Endothelial cell of umbilical vein (primary cell): ENCODE measurements around the gene DYRK3. TPM values are rescaled to one million over a fixed set of nuclear protein-coding genes. Genes with fewer than 3 reads are reported as not detected.
A peak's percentile ranks its signal among the peaks of the same experiment; 100 is the strongest.

Source experiments
- BruUV-seq: library from RNA; stranded (reverse); fragments of 400-500 nt; replicated peaks from 2 replicates; lab custom pipeline; 2021; lab: Mats Ljungman, UMichigan
- CTCF ChIA-PET: fragments of 300-600, 350-600 bp; sonication (Branson Sonifier 250); formaldehyde crosslinking; loops from one replicate; lab custom pipeline; 2021; ENCODE audit warnings: antibody characterized with exemption, inconsistent platforms; lab: Charles Lee
- POLR2A ChIA-PET: fragments of 300-600, 350-600 bp; sonication (Branson Sonifier 250); formaldehyde crosslinking; loops from one replicate; lab custom pipeline; 2021; ENCODE audit warnings: antibody characterized with exemption, inconsistent platforms; lab: Charles Lee
- DNase-seq: peaks from one replicate; pipeline ENCODE4 v3.0.0-alpha.2; 2011; ENCODE audit warnings: low read depth, low spot score
- FAIRE-seq: peaks from 2 replicates; lab custom pipeline; 2011; peaks lifted over from hg19 to GRCh38; lab: Jason Lieb, UNC
- H2AFZ ChIP-seq: 2 replicates; pipeline ENCODE4 v1.6.0; 2012; ENCODE audit warnings: low read depth, low read length, control low read depth, inconsistent platforms
- H3K27ac ChIP-seq: 2 replicates; pipeline ENCODE4 v1.5.1; 2011; ENCODE audit warnings: low read depth, mild to moderate bottlenecking, control low read depth, low read length, moderate library complexity; ENCODE audit not compliant: insufficient read depth
- H3K27me3 ChIP-seq, 2 experiments: 2 replicates each; pipeline versions ENCODE4 v1.6.0 to v1.6.1; 2011; ENCODE audit warnings: low read length in 2 of 2, mixed read lengths in 1 of 2; ENCODE audit not compliant: control insufficient read depth in 2 of 2, insufficient read depth in 2 of 2
- H3K36me3 ChIP-seq, 2 experiments: 2 replicates in 1 of 2; 3 replicates in 1 of 2; pipeline ENCODE4 v1.5.1; 2011; ENCODE audit warnings: low read length in 2 of 2, mild to moderate bottlenecking in 1 of 2, moderate library complexity in 1 of 2; ENCODE audit not compliant: control insufficient read depth in 2 of 2, insufficient read depth in 2 of 2; ENCODE audit errors: extremely low read depth in 1 of 2
- H3K4me1 ChIP-seq: 3 replicates; pipeline ENCODE4 v1.5.1; 2011; ENCODE audit warnings: mild to moderate bottlenecking, low read length; ENCODE audit not compliant: control insufficient read depth, insufficient read depth; ENCODE audit errors: extremely low read depth
- H3K4me2 ChIP-seq: 2 replicates; pipeline ENCODE4 v1.6.1; 2011; ENCODE audit warnings: low read length, control low read depth, mixed read lengths; ENCODE audit not compliant: insufficient read depth
- H3K4me3 ChIP-seq, 3 experiments: fragments of 200-600 bp in 1 of 3; sonication (generic), shearing (Covaris generic) in 1 of 3; replicated peaks in 1 of 3; 2 replicates each; pipeline ENCODE4 v1.5.1; 2011 to 2016; ENCODE audit warnings: control low read depth in 3 of 3, low read length in 3 of 3, mild to moderate bottlenecking in 2 of 3, inconsistent platforms in 1 of 3, low read depth in 1 of 3, moderate library complexity in 1 of 3; ENCODE audit not compliant: insufficient read depth in 1 of 3
- H3K79me2 ChIP-seq: 2 replicates; pipeline ENCODE4 v1.6.0; 2012; ENCODE audit warnings: low read length, inconsistent platforms; ENCODE audit not compliant: control insufficient read depth, insufficient read depth
- H3K9ac ChIP-seq: replicated peaks from 2 replicates; pipeline ENCODE3; 2011; ENCODE audit warnings: low read length, control low read depth; ENCODE audit not compliant: insufficient read depth; ENCODE audit errors: extremely low read depth
- H3K9me1 ChIP-seq: replicated peaks from 3 replicates; pipeline ENCODE4 v1.6.0; 2011; ENCODE audit warnings: mild to moderate bottlenecking, low read length; ENCODE audit not compliant: control insufficient read depth, insufficient read depth; ENCODE audit errors: extremely low read depth
- H3K9me3 ChIP-seq: replicated peaks from 2 replicates; pipeline ENCODE4 v1.5.1; 2012; ENCODE audit warnings: low read length, inconsistent platforms; ENCODE audit not compliant: control insufficient read depth, insufficient read depth
- H4K20me1 ChIP-seq: replicated peaks from 2 replicates; pipeline ENCODE3; 2011; ENCODE audit warnings: mild to moderate bottlenecking, low read length; ENCODE audit not compliant: control insufficient read depth, insufficient read depth; ENCODE audit errors: extremely low read depth
- EZH2 ChIP-seq: IDR thresholded peaks from 2 replicates; pipeline ENCODE4 v1.6.1; 2012; ENCODE audit warnings: borderline replicate concordance, low read depth, mild to moderate bottlenecking, moderate library complexity, low read length, inconsistent platforms; ENCODE audit not compliant: severe bottlenecking
- FOS ChIP-seq: IDR thresholded peaks from 2 replicates; pipeline ENCODE4 v1.6.1; 2011; ENCODE audit warnings: mild to moderate bottlenecking, low read length, moderate library complexity, borderline replicate concordance; ENCODE audit not compliant: insufficient read depth
- GATA2 ChIP-seq: IDR thresholded peaks from 2 replicates; pipeline ENCODE4 v1.7.0; 2011; ENCODE audit warnings: low read depth, mild to moderate bottlenecking, moderate library complexity, mixed read lengths, low read length; ENCODE audit not compliant: insufficient read length, insufficient read depth
- MYC ChIP-seq: IDR thresholded peaks from one replicate; pipeline ENCODE4 v1.6.1; 2011; ENCODE audit warnings: mild to moderate bottlenecking, low read depth, low read length
- POLR2AphosphoS5 ChIP-seq: IDR thresholded peaks from 2 replicates; pipeline ENCODE4 v1.6.1; 2012; ENCODE audit warnings: low read depth, mild to moderate bottlenecking, control low read depth, low read length, moderate library complexity; ENCODE audit not compliant: insufficient read depth
- dilution Hi-C: fragments of 300-500 bp; cut with MboI; formaldehyde crosslinking; loops from one replicate; pipeline ENCODE4 v1.15.0; 2019; ENCODE audit warnings: low sequenced_read_pairs; ENCODE audit not compliant: extremely low pct_ligation_motif_present
- intact Hi-C: fragments of 100-400 bp; cut with micrococcal nuclease; formaldehyde crosslinking; loops from one replicate; pipeline ENCODE4 v1.10.0; 2022
- polyA plus RNA-seq, 4 experiments: library from polyadenylated mRNA; depleted of rRNA in 3 of 4; stranded (reverse) in 3 of 4; unstranded in 1 of 4; fragments of >200 nt; gene quantifications; 2 replicates each; pipeline versions ENCODE4 v1.2.1 to v1.2.3, GENCODE V29; 2011 to 2012; ENCODE audit warnings: missing spikeins in 1 of 4
- total RNA-seq: library from RNA; stranded (reverse); gene quantifications from 2 replicates; pipeline ENCODE4 v1.2.3, GENCODE V29; 2021
- TF ChIP-seq, protein P1 (sequence below), 2 donors: IDR thresholded peaks; 1 replicate in 1 of 2; 2 replicates in 1 of 2; pipeline ENCODE4 v1.5.1; 2011; ENCODE audit warnings: low read length in 2 of 2, mild to moderate bottlenecking in 2 of 2, moderate library complexity in 2 of 2, control low read depth in 1 of 2, inconsistent platforms in 1 of 2, low read depth in 1 of 2; ENCODE audit not compliant: insufficient read depth in 1 of 2; ENCODE audit errors: extremely low read depth in 1 of 2
- TF ChIP-seq, protein P2 (sequence below): IDR thresholded peaks from 2 replicates; pipeline ENCODE4 v1.6.1; 2011; ENCODE audit not compliant: insufficient read depth, insufficient read length

DYRK3 gene
- total and polyA plus RNA-seq, 2 donors (not counting 3 experiments of a cell fraction or from before 2014, with no cell fraction given) = 3.4 to 7.4 TPM

DNA sequence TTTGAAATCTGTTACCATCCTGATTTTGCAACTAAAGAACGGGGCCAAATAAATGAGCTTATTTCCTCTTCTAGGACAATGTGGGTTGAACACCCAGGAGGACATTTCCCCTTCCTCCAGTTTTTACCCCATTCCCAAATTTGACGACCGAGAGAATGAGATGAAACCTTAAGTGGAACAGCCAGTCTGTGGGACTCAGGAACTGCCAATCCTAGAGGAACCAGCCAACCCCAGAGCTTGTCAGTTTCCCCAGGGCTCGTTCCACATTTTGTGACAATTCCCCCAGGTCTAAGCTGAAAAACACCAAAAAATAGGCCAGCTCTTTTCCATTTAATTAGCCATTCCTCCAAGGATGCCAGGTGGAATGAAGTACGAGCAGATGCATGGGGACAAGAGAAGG lies 28.0 kb downstream of the DYRK3 start:
- DNase-seq (no peak), FAIRE-seq (no peak)
- Histone ChIP-seq H4K20me1 (no peaks in the 10 kb centered on the region), H3K27ac (no peak overlapping the region), H3K4me3 (no peak overlapping the region), H2AFZ (no peak overlapping the region), H3K79me2 (no peaks in the 10 kb centered on the region), H3K36me3 (no peaks in the 10 kb centered on the region), H3K4me2 (no peak overlapping the region), H3K9me1 (no peaks in the 10 kb centered on the region), H3K9me3 (no peaks in the 10 kb centered on the region), H3K27me3 (peaks cover 36% of the 10 kb centered on the region in 2 experiments), H3K4me1 (no peaks in the 10 kb centered on the region), H3K9ac (no peak overlapping the region)
- BruUV-seq = no TSS peak
- intact Hi-C loops (no loop called here), dilution Hi-C loops (no loop called here)
- CTCF ChIA-PET = interaction anchor here (1.0 to 15.0 kb wide), 31 partner anchors 9 to 836 kb away, joined by 3 to 663 read pairs (median 10); partner anchors contain the start of genes DYRK3, EIF2D, IKBKE and MAPKAPK2
- TF ChIP-seq, protein P1, sequence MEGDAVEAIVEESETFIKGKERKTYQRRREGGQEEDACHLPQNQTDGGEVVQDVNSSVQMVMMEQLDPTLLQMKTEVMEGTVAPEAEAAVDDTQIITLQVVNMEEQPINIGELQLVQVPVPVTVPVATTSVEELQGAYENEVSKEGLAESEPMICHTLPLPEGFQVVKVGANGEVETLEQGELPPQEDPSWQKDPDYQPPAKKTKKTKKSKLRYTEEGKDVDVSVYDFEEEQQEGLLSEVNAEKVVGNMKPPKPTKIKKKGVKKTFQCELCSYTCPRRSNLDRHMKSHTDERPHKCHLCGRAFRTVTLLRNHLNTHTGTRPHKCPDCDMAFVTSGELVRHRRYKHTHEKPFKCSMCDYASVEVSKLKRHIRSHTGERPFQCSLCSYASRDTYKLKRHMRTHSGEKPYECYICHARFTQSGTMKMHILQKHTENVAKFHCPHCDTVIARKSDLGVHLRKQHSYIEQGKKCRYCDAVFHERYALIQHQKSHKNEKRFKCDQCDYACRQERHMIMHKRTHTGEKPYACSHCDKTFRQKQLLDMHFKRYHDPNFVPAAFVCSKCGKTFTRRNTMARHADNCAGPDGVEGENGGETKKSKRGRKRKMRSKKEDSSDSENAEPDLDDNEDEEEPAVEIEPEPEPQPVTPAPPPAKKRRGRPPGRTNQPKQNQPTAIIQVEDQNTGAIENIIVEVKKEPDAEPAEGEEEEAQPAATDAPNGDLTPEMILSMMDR (IDR thresholded peaks at IDR 0.05; ENCODE audit: extremely low read depth in 1 of 2, insufficient read depth in 1 of 2, low read depth in 1 of 2, low read length in 2 of 2) = no peak
- TF ChIP-seq POLR2AphosphoS5 = no peak
- TF ChIP-seq MYC = no peak
- TF ChIP-seq GATA2 = no peak
- TF ChIP-seq FOS = no peak
- TF ChIP-seq, protein P2, sequence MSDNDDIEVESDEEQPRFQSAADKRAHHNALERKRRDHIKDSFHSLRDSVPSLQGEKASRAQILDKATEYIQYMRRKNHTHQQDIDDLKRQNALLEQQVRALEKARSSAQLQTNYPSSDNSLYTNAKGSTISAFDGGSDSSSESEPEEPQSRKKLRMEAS = no peak
- peak; percentile 45 for TF ChIP-seq EZH2
- POLR2A ChIA-PET = no interaction called here
